NT2/D1 (cell line): ENCODE measurements around the gene PEF1.

Source experiments
- SUZ12 ChIP-seq: IDR thresholded peaks from 2 replicates; pipeline ENCODE4 v1.6.1; 2011; ENCODE audit not compliant: insufficient read length, insufficient read depth; ENCODE audit errors: extremely low read depth
- YY1 ChIP-seq: IDR thresholded peaks from 2 replicates; pipeline ENCODE4 v1.6.1; 2011; ENCODE audit not compliant: insufficient read length, insufficient read depth
- ZNF274 ChIP-seq: IDR thresholded peaks from 2 replicates; pipeline ENCODE4 v1.6.1; 2011; ENCODE audit warnings: mild to moderate bottlenecking, low read depth, low read length

- TF ChIP-seq ZNF274 (no peak), YY1 (no peak), SUZ12 (no peak)
Observed at GRCh38 chr1:31588751-31589515, 55.7 kb downstream of the PEF1 start.
